GM18858 (cell line): ENCODE results near the gene TSFM.
"Not testable (repeated sequence)": the region's sequence is repeated elsewhere in the genome, so short reads cannot be mapped to it uniquely, and the experiment has no call there.

Source experiments
- ATAC-seq: cut with Tn5 transposase; IDR thresholded peaks from one replicate; pipeline ENCODE4 v1.9.1; 2021; ENCODE audit not compliant: unreplicated experiment

Gene TSFM

GRCh38 chr12:57813971-57814772 lies 31.6 kb downstream of the TSFM start:
- ATAC-seq: no peak

DNA sequence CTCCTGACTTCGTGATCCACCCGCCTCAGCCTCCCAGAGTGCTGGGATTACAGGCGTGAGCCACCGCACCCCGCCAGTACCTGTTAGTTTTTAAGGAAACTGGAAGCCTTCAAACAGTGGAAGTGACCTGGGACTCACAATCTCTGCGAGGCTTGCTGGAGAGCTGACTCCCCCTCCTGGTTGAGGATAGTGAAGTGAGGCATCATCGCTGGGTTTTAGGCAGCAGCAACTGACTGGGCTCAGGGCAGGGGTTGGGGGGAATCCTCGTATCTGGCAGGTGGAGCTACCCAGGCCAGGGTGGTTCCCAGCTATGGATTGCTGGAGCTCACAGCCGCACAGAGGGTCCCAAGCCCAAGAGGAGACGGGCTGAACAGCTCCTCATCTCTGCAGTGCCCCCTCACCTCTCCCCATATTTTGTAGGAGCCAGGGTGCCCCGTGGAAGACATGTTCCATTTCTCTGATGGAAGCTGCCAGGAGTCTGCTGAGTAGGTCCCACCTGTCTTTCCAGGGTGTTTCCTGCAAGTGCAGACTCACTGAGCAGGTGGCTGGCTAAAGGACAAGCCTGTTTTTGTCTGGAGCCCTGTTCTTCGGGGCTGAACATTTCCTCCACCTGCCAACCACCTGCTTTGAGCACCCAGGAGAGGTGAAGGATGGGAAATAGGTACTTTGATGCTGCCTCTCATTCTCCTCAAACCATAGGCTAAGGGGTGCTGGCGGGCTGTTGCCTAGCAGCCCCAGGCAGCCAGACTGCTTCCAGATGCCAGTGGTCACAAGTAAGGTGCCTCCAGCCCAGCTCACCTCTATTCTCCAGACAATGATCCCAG lies 32.8 kb downstream of the TSFM start:
- ATAC-seq: no peak

DNA sequence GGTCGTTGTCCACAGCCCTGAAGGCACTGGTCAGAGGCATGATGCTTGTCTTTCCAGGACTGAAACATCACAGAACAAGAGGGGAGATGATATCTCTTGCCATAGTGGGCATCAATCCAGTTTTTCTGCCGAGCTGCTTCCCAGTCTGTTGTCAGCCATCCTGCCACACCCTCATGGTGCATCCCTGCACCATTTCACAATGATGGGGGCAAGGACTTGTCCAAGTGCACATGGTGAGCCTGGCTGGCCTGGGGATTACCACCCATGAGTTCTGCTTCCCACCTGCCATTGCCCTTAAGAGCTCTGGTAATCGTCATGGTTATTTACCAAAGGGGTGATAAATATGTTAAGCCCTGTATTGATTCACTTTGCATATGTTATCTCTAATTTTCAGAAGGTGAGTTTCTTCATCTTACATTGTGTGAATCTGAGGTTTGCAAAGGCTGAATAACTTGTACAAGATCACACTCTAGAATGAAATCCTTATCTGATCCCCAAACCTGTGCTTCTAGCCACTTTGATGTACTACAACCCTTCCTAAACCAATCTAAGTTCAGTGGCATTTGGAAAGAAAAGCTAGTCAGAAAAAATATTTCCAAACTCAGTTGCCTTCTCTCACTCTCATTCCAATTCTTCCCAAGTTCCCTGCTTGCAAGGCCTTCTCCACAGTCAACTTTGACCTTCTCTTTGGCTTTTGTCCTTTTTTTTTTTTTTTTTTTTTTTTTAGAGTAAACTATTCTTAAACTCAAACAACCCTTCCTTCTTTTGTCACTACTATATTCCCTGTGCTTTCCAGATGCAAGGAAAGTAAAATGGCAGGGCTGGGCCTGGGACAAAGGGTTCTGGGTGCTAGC lies 33.6 kb downstream of the TSFM start:
- no peak for ATAC-seq

DNA sequence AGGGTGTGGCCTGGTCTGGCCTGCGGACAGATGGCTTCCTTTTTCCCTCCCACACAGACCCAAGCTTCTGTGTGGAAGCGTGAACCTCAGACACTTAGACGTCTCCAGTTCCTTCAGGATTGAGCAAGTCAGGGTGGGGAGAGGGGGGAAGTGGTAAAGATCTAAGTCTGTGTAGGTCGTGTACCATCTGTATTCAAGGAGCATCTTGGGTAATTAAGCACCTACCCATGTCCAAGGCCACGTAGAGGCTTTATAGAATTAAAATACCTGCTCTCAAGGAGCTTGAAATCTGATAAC lies 34.2 kb downstream of the TSFM start:
- no peak for ATAC-seq

GRCh38 chr12:57817261-57817989 lies 34.8 kb downstream of the TSFM start:
- ATAC-seq: no peak

GRCh38 chr12:57817990-57818331 lies 35.4 kb downstream of the TSFM start:
- not testable (repeated sequence) for ATAC-seq

GRCh38 chr12:57820119-57820518 lies 37.5 kb downstream of the TSFM start:
- ATAC-seq: not testable (repeated sequence)

DNA sequence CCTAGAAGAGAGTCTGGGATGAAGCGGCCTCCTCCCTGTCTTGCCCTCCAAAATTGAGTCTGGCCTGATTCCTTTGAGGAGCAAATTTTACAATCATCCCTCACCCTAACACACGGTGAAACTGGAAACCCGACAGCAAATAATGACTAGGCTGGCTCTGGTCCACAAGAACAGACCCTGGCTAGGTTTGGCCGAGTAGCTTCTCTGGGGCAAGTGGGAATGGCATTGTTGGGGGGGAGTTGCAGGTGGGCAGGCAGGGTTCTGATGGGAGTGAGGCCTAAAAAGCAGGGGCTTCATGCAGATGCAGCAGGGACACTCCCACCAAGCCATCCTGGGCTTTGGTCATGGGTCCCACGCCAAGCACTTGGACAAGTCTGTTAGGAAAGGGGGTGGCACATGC lies 38.4 kb downstream of the TSFM start:
- not testable (repeated sequence) for ATAC-seq

DNA sequence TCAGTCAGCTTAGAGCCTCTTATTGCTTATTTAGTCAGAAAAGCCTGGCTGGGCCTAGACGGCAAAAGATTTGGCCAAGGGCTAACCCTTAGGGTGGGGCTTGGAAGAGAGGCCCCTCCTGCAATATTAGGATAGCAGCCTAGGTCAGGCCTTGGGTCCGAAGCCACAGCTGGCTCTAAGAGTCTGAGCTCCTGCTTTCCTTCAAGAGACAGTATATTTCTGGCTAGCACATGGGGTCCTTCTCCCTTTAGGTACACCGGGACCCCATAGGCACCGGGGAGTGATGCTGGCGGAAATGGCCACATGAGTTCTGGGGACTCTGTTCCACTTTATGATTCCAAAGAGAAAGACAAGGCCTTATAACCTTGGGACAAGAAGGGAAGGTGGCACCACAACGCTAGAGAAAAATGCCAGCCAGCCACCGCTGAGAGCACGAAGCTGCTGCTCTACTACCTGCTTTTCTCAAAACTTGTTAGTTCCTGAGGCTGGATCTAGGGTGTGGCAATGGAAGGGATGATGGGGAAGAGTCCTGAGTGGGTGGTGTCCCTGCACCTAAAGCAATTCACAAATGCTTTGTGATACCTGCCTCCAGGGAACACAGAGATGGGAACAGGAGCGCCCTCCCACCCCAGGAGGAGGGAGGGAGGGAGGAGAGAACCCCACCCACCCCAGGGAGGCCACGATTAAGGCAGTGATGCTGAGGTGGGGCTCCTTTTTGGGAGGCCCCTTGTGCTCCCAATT lies 39.1 kb downstream of the TSFM start:
- ATAC-seq: no peak

GRCh38 chr12:57822392-57823130 lies 40.0 kb downstream of the TSFM start:
- ATAC-seq: no peak

DNA sequence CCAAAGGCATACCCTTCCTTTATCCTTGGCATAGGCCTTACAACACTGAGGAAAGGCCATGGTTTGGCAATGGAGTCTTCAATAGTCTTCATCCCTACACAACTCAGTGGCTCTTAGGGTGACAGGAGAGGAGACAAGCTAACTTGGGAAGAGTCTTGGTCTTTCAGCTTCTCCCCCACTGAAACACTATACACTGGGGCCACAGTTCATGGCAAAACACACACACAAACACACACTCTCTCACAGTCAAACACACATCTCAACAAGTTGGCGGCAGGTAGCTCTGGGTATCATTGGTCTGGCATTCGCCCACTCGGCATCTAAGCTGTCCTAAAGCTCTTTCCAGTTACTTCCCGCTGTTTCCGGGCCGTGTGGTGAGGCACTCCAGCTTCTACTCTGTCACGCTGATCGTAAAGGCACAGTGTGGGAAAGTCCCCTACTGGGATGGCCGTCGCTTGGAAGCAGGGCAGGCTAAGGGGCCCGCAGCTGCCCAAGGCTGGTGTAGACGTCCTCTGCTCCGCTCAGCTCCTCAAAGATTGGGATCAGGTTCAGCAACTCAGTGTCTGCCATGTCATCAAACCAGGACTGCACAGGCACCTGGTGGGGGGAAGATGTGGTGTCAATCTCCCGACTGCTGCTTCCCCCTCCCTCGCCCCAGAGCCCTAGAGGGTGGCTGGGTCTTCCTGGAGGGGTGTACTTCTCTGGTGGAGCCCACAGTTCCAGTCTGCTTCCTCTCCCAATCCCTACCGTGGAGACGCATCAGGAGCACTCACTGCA lies 40.7 kb downstream of the TSFM start:
- no peak for ATAC-seq

DNA sequence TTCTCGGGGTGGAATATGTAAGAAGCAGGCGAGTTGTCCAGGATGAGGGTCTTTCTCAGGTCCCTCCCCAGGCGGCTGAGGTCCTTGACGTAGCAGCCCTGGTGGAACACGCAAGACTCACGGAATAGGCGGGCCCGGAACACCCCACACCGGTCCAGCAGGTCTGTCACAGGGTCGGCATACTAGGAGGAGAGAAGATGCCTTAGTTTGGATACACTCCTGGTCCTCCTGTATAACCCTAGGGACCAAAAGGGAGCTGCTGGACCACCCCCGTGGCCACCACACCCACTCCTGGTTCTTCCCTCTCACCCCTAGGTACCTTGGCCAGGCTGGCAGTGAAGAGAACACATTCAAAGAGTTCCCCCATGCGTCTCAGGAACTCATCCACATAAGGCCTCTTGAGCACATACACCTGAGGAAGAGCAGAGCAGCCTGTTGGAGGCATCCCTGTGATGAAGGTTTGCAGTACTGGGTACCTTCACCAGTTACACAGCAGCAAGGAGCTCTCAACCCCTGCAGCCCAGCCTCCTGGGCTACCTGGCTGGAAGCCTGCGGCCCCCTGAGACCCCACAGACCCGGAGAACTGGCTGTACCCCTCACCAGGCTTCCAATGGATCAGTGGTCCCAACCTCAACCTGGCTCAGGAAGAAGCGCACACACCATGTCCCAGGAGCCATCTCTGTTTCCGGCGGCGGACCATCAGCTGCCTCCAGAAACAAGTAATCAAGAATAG lies 41.5 kb downstream of the TSFM start:
- ATAC-seq: no peak

- ATAC-seq: no peak
These were observed 42.9 kb downstream of the TSFM start for GRCh38 chr12:57825451-57825850.

DNA sequence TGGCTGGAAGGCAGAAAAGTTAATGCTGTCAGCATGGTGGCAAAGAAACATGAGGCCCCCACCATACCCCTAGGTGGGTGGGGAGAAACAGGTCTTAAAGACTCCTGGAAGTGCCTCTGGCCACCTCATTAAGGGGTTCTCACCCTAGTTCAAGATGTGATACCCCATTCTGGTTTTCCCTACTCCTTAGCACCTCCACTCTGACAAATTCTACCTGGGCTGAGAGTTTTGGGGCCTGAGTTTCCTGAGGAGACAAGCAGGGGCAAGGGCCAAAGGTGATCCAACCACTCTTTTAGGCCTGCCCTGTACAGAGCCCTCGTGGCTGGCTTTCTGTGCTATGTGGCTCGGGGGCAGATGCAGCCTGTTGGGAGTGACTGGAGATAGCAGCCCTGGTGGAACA lies 43.8 kb downstream of the TSFM start:
- ATAC-seq: no peak

GRCh38 chr12:57826966-57827365 lies 44.4 kb downstream of the TSFM start:
- no peak for ATAC-seq

GRCh38 chr12:57829025-57829777 lies 46.6 kb downstream of the TSFM start:
- ATAC-seq: no peak

- ATAC-seq: no peak
These were observed 47.8 kb downstream of the TSFM start for GRCh38 chr12:57830393-57830792.
